GM12878 (cell line): Measurements from ENCODE around the gene OR1Q1. TPM values are rescaled to one million over a fixed set of nuclear protein-coding genes. Genes with fewer than 3 reads are reported as not detected.

Source experiments
- ATAC-seq: fragments of 200-7000 bp; cut with Tn5 transposase; 3 replicates; pipeline ENCODE4 v1.9.1; 2020; ENCODE audit warnings: mild to moderate bottlenecking, moderate library complexity
- BruUV-seq: library from RNA; stranded (reverse); fragments of 400-500 nt; replicated peaks from 2 replicates; lab custom pipeline; 2021; lab: Mats Ljungman, UMichigan
- CTCF ChIA-PET: fragments of 300-600 bp; sonication (Branson Sonifier 250); formaldehyde crosslinking; extraction: SDS; loops from one replicate; lab custom pipeline; 2021; ENCODE audit warnings: inconsistent platforms; lab: Yijun Ruan, JAX
- POLR2A ChIA-PET: fragments of 350-600 bp; formaldehyde crosslinking; extraction: SDS; loops from one replicate; lab custom pipeline; 2021; ENCODE audit warnings: inconsistent platforms; lab: Charles Lee
- RAD21 ChIA-PET: fragments of 300-600 bp; sonication (Branson Sonifier 250); formaldehyde crosslinking; loops from one replicate; lab custom pipeline; 2023; ENCODE audit warnings: antibody characterized with exemption; ENCODE audit not compliant: unreplicated experiment; lab: Charles Lee
- SMC1A ChIA-PET: fragments of 300-600 bp; sonication (Branson Sonifier 250); formaldehyde crosslinking; loops from one replicate; lab custom pipeline; 2023; ENCODE audit not compliant: unreplicated experiment, uncharacterized antibody; lab: Charles Lee
- DNase-seq: peaks from one replicate; pipeline ENCODE4 v3.0.0-alpha.2; 2011; ENCODE audit warnings: low read depth, low spot score
- FAIRE-seq: peaks from 3 replicates; lab custom pipeline; 2011; peaks lifted over from hg19 to GRCh38; lab: Jason Lieb, UNC
- H2AFZ ChIP-seq: 2 replicates; pipeline ENCODE4 v1.6.0; 2011; ENCODE audit warnings: low read depth, low read length, control low read depth; ENCODE audit not compliant: control insufficient read depth
- H3K27ac ChIP-seq: 2 replicates; pipeline ENCODE4 v1.5.1; 2011; ENCODE audit warnings: control low read depth; ENCODE audit not compliant: control insufficient read depth, insufficient read depth
- H3K27me3 ChIP-seq, 2 experiments: replicated peaks in 1 of 2; 2 replicates each; pipeline versions ENCODE4 v1.6.0 to v1.6.1; 2011; ENCODE audit warnings: low read length in 1 of 2; ENCODE audit not compliant: control insufficient read depth in 2 of 2, insufficient read depth in 2 of 2
- H3K36me3 ChIP-seq, 2 experiments: 2 replicates each; pipeline ENCODE4 v1.5.1; 2011; ENCODE audit warnings: low read length in 1 of 2; ENCODE audit not compliant: control insufficient read depth in 2 of 2, insufficient read depth in 2 of 2
- H3K4me1 ChIP-seq: 2 replicates; pipeline ENCODE4 v1.6.1; 2011; ENCODE audit warnings: mild to moderate bottlenecking, low read length, moderate library complexity, mixed read lengths; ENCODE audit not compliant: control insufficient read depth, insufficient read depth
- H3K4me2 ChIP-seq: 2 replicates; pipeline ENCODE4 v1.6.0; 2011; ENCODE audit warnings: control low read depth; ENCODE audit not compliant: control insufficient read depth, insufficient read depth
- H3K4me3 ChIP-seq: fragments of 200-600 bp; sonication (generic); 2 replicates; pipeline ENCODE4 v1.5.1; 2016
- H3K79me2 ChIP-seq: 2 replicates; pipeline ENCODE4 v1.6.0; 2011; ENCODE audit warnings: low read length; ENCODE audit not compliant: control insufficient read depth, insufficient read depth
- H3K9ac ChIP-seq: 2 replicates; pipeline ENCODE4 v1.8.0; 2011; ENCODE audit warnings: low read length, control low read depth, mixed read lengths; ENCODE audit not compliant: control insufficient read depth, insufficient read depth
- H3K9me3 ChIP-seq: replicated peaks from 3 replicates; pipeline ENCODE4 v1.5.1; 2011; ENCODE audit warnings: mild to moderate bottlenecking, low read length; ENCODE audit not compliant: control insufficient read depth, insufficient read depth
- H4K20me1 ChIP-seq: 2 replicates; pipeline ENCODE4 v1.6.0; 2011; ENCODE audit not compliant: control insufficient read depth, insufficient read depth
- CEBPZ ChIP-seq: fragments of 150-350 bp; IDR thresholded peaks from 2 replicates; pipeline ENCODE4 v1.6.1; 2016; ENCODE audit warnings: low read depth, low read length
- CUX1 ChIP-seq: IDR thresholded peaks from 2 replicates; pipeline ENCODE4 v1.6.1; 2012; ENCODE audit warnings: improper control_type of control experiment, low read depth, low read length; ENCODE audit not compliant: insufficient replicate concordance
- E2F8 ChIP-seq: fragments of 450-650 bp; IDR thresholded peaks from 2 replicates; pipeline ENCODE4 v1.6.1; 2018; ENCODE audit warnings: mild to moderate bottlenecking, low read depth, moderate library complexity; ENCODE audit not compliant: partially characterized antibody
- KAT2A ChIP-seq: conservative IDR thresholded peaks from 2 replicates; pipeline ENCODE4 v1.6.1; 2011; ENCODE audit warnings: low read depth, low read length; ENCODE audit not compliant: control insufficient read depth
- PBX3 ChIP-seq: IDR thresholded peaks from 2 replicates; pipeline ENCODE4 v1.6.1; 2011; ENCODE audit warnings: mild to moderate bottlenecking, low read depth, low read length, moderate library complexity; ENCODE audit not compliant: insufficient replicate concordance
- RB1 ChIP-seq: fragments of 450-650 bp; formaldehyde crosslinking; IDR thresholded peaks from 2 replicates; pipeline ENCODE4 v1.6.1; 2017; ENCODE audit warnings: mild to moderate bottlenecking, borderline replicate concordance
- RCOR1 ChIP-seq: conservative IDR thresholded peaks from 2 replicates; pipeline ENCODE4 v1.6.1; 2012; ENCODE audit warnings: low read depth, low read length, improper control_type of control experiment
- USF2 ChIP-seq: IDR thresholded peaks from 2 replicates; pipeline ENCODE4 v1.6.1; 2011; ENCODE audit warnings: low read depth, low read length, improper control_type of control experiment, borderline replicate concordance
- WGBS: methylation state at CpG from one replicate; pipeline ENCODE4 v1.1.6; 2016; ENCODE audit warnings: low lambda C conversion rate; ENCODE audit not compliant: insufficient replicate concordance, insufficient coverage; ENCODE audit errors: missing lambda C conversion rate; 5-methylcytosine and 5-hydroxymethylcytosine counted together
- in situ Hi-C: fragments of 300-500 bp; cut with MboI; formaldehyde crosslinking; loops from 9 replicates; pipeline ENCODE4 v1.14.3; 2018; ENCODE audit warnings: mixed read lengths
- intact Hi-C: fragments of 100-400 bp; cut with micrococcal nuclease; formaldehyde crosslinking; loops from one replicate; pipeline ENCODE4 v1.14.2; 2022; ENCODE audit not compliant: unreplicated experiment
- polyA plus RNA-seq, 11 experiments: library from polyadenylated mRNA; depleted of rRNA in 4 of 11; unstranded in 6 of 11; stranded (reverse) in 5 of 11; fragments of >200 nt; fragmentation: Nextera tagmentation in 4 of 11; fragmentation: Illumina TruSeq in 1 of 11; extraction: Ambion mirVana in 4 of 11; extraction: Trizol in 1 of 11; gene quantifications; 1 replicate in 1 of 11; 2 replicates in 10 of 11; pipeline versions ENCODE4 v1.2.1 to v1.2.3, GENCODE V29; 2011 to 2016; ENCODE audit warnings: inconsistent platforms in 2 of 11, missing spikeins in 2 of 11, low read depth in 1 of 11
- total RNA-seq, 4 experiments: library from RNA; depleted of rRNA in 3 of 4; stranded (reverse); fragments of >200 nt in 3 of 4; fragmentation: Illumina TruSeq in 1 of 4; extraction: Trizol in 1 of 4; gene quantifications; 2 replicates each; pipeline versions ENCODE4 v1.2.1 to v1.2.3, GENCODE V29; 2013 to 2021

The OR1Q1 gene
- total and polyA plus RNA-seq, 10 of the 15 experiments (the other 5 are each of a cell fraction or from before 2014, with no cell fraction given) = 0.29 TPM; not detected in 9

- TF ChIP-seq USF2 = no peak
Observed at GRCh38 chr9:122606587-122606986, 8.0 kb upstream of the OR1Q1 start (continued).

- intact Hi-C loops (no loop called here), in situ Hi-C loops (no loop called here)
- BruUV-seq = no TSS peak
- Histone ChIP-seq H3K27ac (no peak overlapping the region), H3K4me3 (no peak overlapping the region), H3K4me2 (no peak overlapping the region), H3K79me2 (no peaks in the 10 kb centered on the region), H3K9me3 (no peaks in the 10 kb centered on the region), H3K36me3 (no peaks in the 10 kb centered on the region), H3K9ac (no peak overlapping the region), H4K20me1 (no peaks in the 10 kb centered on the region), H3K27me3 (no peaks in the 10 kb centered on the region; a peak in 1 of 4 replicates)
- no peak for FAIRE-seq
- 41% methylated on average over 4 of the region's 4 CpGs for WGBS
- SMC1A ChIA-PET = no interaction called here
- no peak for ATAC-seq
- TF ChIP-seq KAT2A = no peak
- TF ChIP-seq PBX3 = no peak
- TF ChIP-seq RCOR1 = no peak
- no peak for TF ChIP-seq CUX1
- TF ChIP-seq CEBPZ = no peak
- no peak for TF ChIP-seq E2F8
- no peak for TF ChIP-seq RB1
- TF ChIP-seq, all 136 proteins: peak for 0
- H3K4me1 ChIP-seq = no peaks in the 10 kb centered on the region
- POLR2A ChIA-PET = no interaction called here
- CTCF ChIA-PET = no interaction called here
- no peak overlapping the region for H2AFZ ChIP-seq
- RAD21 ChIA-PET = no interaction called here
- DNase-seq = no peak
Observed at GRCh38 chr9:122609804-122610203, 4.7 kb upstream of the OR1Q1 start.
